ENCODE measurements around the gene GLYAT.

Gene GLYAT, protein sequence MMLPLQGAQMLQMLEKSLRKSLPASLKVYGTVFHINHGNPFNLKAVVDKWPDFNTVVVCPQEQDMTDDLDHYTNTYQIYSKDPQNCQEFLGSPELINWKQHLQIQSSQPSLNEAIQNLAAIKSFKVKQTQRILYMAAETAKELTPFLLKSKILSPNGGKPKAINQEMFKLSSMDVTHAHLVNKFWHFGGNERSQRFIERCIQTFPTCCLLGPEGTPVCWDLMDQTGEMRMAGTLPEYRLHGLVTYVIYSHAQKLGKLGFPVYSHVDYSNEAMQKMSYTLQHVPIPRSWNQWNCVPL

GRCh38 chr11:58731819-58732218, at the start of gene GLYAT:
GLYAT (minus strand) TSS chr11:58731943; CDS start chr11:58724496, 7,447 bp downstream.
- DNase-seq (ENCODE audit: low read depth), result no peak

- no peak for DNase-seq (ENCODE audit: low read depth)
Measured at GRCh38 chr11:58781345-58781744, 49.6 kb upstream of the GLYAT start.

- no peak for DNase-seq (ENCODE audit: low read depth)
Measured at GRCh38 chr11:58780578-58780977, 48.8 kb upstream of the GLYAT start.

DNA sequence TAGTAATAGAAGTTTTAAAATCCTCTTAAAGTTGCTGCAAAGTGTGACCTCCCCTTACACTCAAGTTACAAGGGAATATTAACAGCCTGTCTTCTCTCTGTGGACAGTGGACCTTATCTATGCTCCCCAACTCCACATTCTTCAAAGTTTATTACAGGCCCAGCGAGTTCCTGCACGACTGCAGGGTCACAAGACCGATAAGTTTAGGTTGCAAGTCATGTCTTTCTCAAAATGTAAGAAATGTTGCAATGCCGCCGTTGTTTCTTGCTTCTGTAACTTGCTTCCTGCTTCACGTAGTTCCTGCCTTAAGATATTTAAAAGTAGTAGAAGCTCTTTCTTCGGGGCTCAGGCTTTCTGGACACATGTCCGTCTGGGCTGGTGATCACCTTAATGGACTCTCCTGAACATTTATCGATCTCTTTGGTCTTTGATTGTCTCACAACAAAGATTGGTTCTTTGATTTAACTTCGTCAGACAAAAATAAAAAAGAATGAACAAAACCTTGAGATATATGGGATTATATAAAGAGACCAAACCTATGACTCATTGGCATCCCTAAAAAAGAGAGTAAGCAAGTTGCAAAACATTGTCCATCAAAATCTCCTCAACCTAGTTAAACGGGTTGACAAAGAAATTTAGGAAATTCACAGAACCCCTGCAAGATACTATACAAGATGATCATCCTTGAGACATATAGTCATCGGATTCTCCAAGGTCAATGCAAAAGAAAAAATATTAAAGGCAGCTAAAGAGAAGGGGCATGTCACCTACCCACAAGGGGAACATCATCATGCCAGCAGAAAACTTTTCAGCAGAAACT, 45.4 kb upstream of the GLYAT start:
- no peak for DNase-seq (ENCODE audit: low read depth)

GRCh38 chr11:58775066-58775708, 43.4 kb upstream of the GLYAT start:
- no peak for DNase-seq (ENCODE audit: low read depth)

DNA sequence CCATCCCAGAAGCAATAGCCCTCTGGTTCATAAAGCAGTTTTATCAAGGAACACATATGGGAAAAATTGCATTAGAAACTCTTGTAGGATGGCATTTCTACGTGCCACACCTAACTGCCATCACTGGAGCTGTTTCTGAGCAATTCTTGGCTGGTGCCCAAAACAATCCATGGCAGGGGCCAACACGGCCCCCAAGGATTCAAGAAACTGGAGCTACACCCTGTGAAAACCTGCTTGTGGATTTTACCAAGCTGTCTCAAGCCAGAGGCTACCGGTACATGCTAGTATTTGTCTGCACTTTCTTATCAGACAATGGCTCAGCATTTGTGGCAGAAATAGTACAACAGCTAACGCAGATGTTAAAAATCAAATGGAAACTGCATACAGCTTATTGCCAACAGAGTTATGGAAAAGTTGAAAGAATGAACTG, 42.4 kb upstream of the GLYAT start:
- DNase-seq (ENCODE audit: low read depth), result no peak

DNA sequence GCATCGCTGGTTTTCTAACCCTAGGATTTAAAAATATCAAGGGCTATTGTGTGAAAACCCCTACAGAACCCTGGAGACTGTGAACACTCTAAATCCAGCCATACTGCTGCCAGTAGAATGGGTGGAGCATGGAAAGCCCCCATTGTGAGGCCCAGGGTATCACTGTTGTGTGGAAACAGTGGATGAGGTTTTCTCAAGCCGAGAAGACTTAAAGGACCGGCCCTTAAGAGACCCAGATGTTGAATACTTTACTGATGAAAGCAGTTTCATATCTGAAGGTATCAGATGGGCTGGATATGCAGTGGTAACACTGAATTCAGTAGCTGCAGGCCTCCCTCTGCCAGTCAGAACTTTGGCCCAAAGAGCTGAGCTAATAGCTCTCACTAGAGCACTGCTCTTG, 41.6 kb upstream of the GLYAT start:
- no peak for DNase-seq (ENCODE audit: low read depth)

- DNase-seq (ENCODE audit: low read depth), result no peak
Measured at GRCh38 chr11:58772329-58773285, 40.9 kb upstream of the GLYAT start.

DNA sequence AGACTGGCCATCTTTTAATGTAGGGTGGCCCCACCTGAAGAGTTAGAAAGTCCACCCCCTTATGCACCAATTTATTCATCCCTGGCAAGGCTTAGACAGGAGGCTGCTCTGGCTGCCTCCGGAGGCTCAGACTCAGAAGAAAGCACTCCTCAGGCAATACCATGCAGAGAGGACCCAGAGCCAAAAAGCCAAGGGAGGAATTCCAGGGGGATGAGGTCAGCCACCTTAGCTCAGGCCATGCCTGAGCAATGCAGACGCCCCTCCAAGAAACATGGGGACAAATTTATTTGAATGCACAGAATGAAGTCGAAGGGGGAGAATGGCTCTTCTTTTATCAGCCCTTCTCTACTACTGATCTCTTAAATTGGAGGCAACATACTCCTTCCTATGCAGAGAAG, 39.7 kb upstream of the GLYAT start:
- DNase-seq (ENCODE audit: low read depth), result no peak

GRCh38 chr11:58770627-58771457, 39.1 kb upstream of the GLYAT start:
- DNase-seq (ENCODE audit: low read depth), result no peak

GRCh38 chr11:58770166-58770565, 38.4 kb upstream of the GLYAT start:
- no peak for DNase-seq (ENCODE audit: low read depth)

- DNase-seq (ENCODE audit: low read depth), result no peak
Measured at GRCh38 chr11:58769308-58769707, 37.6 kb upstream of the GLYAT start.

DNA sequence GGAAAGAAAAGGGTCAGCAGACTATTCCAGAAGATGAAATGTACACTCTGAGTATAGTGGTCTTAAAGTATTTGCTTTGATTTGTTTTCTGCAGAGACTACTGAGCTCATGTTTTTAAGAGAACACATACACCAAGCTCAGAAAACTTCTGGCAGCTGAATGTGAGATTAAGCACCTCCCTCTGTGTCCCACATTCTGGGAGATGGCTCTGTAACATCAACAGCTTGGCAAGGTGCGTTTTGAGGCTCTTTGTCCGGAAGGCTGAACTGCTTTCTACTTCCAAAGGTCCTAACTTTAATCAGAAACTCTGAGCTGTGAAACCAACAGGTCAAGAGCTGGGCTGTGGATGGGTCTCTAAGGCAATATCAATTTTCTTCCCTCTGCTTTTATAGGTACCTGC, 36.4 kb upstream of the GLYAT start:
- no peak for DNase-seq (ENCODE audit: low read depth)

- DNase-seq (ENCODE audit: low read depth), result no peak
Measured at GRCh38 chr11:58765078-58765477, 33.3 kb upstream of the GLYAT start.

DNA sequence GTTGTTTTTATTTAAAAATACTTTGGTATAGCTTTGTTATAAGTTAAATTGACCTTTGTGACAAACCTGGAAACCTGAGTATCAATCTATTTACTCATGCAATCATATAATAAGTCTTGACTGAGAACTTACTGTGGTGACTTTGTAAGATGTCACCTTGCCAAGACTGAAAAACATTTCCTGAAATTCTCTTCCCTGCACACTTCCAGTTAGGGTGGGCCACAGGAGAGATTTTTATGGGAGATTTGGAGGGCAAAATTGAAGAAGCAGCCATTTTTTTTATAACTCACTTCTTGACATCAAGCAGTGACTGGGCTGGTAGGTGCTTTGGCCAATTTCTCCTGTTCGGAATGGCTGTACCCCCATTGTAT, 31.4 kb upstream of the GLYAT start:
- DNase-seq (ENCODE audit: low read depth), result no peak

DNA sequence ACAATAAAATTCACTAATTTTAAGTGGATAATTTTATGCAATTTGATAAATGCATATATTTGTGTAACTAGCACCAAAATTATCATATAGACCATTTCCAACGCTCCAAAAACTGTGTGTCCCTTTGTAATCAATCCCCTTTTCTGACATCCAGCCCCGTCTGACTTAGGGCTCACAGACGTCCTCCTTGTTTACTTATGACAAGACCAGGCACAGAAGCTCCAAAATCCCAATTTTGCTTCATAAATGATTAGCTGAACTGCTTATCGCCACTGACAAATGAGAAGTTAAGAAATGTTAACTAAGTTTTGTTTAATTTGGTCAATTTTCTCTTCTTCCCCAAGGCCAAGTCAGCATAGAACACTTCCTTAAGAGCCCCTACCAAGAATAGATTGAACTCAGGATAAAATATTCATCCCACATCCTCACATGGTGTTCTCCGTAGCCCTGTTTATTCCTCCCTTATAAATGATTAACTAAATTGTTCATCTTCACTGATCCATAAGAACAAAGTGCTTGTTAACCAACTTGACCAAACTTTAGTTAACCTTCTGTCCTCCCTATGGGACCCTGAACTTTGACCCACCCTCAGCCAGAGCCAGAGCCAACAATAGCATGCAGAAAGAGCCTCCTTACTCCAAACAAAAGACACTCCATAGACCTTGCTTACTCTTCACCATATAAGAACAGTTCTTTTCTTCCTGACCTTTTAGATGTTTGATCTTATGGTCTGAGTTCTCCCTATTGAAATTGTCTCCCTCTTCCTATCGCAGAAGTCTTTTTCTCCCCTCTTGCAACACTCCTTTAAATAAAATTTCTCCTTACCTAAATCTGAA, 30.8 kb upstream of the GLYAT start:
- no peak for DNase-seq (ENCODE audit: low read depth)

GRCh38 chr11:58757439-58757838, 25.7 kb upstream of the GLYAT start:
- DNase-seq (ENCODE audit: low read depth), result no peak

DNA sequence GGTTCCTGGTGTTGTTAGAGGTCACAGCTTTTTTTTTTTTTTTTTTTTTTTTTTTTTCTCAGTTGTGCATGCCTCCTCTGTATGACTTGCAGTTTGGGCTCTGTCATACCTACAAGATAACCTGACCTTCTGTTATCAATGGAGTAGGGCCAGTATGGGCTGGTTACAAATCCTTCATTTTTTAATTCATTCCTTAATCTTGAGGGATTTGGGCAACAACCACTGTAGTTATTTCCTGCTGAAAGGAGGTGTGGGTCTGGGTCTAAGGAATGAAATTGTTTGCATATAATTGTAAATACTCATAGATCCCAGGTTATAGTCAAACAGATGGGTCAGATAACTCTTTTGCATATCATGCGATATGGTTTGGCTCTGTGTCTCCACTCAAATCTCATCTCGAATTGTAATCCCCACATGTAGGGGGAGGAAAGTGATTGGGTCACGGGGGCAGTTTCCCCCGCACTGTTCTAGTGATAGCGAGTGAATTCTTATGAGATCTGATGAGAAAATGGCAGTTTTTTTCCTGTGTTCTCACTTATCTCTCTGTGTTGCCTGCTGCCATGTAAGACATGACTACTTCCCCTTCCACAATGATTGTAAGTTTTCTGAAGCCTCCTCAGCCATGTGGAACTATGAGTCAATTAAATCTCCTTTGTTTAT, 14.1 kb upstream of the GLYAT start:
- no peak for DNase-seq (ENCODE audit: low read depth)

- no peak for DNase-seq (ENCODE audit: low read depth)
Measured at GRCh38 chr11:58744988-58745704, 13.4 kb upstream of the GLYAT start.

All from non-pigmented ciliary epithelial cell (primary cell).